Prostate gland (tissue), 2 donors: ENCODE measurements around the gene CIART. TPM values are rescaled to one million over a fixed set of nuclear protein-coding genes. Genes with fewer than 3 reads are reported as not detected.

ENCODE experiments used
- DNase-seq: peaks from one replicate; pipeline ENCODE4 v3.0.0-alpha.2; 2019; ENCODE audit warnings: low spot score
- H3K27ac ChIP-seq, 2 donors: fragments of 200-600 bp; sonication (generic); 2 replicates each; pipeline ENCODE4 v1.5.1; 2017 to 2019
- H3K27me3 ChIP-seq: fragments of 200-600 bp; sonication (generic); replicated peaks from 2 replicates; pipeline ENCODE4 v1.5.1; 2019; ENCODE audit not compliant: insufficient read depth
- H3K36me3 ChIP-seq, 2 donors: fragments of 200-600 bp; sonication (generic); 1 replicate in 1 of 2; 2 replicates in 1 of 2; pipeline versions ENCODE4 v1.5.1 to v1.8.1; 2017 to 2019
- H3K4me1 ChIP-seq: fragments of 200-600 bp; sonication (generic); replicated peaks from 2 replicates; pipeline ENCODE4 v1.5.1; 2019
- H3K4me3 ChIP-seq, 2 donors: fragments of 200-600 bp; sonication (generic); 2 replicates each; pipeline ENCODE4 v1.5.1; 2017 to 2019
- H3K9me3 ChIP-seq: fragments of 200-600 bp; sonication (generic); 2 replicates; pipeline ENCODE4 v1.5.1; 2017
- CTCF ChIP-seq, 4 experiments: fragments of 200-600 bp in 2 of 4; fragments of 450-650 bp in 2 of 4; sonication (generic) in 2 of 4; IDR thresholded peaks; 1 replicate in 3 of 4; 2 replicates in 1 of 4; pipeline ENCODE4 v1.5.1; 2016 to 2019; ENCODE audit warnings: antibody characterized with exemption in 4 of 4, mild to moderate bottlenecking in 2 of 4, moderate library complexity in 2 of 4
- POLR2A ChIP-seq: fragments of 450-650 bp; IDR thresholded peaks from one replicate; pipeline ENCODE4 v1.6.1; 2016; ENCODE audit warnings: antibody characterized with exemption, mild to moderate bottlenecking
- POLR2AphosphoS5 ChIP-seq: sonication (generic); formaldehyde crosslinking; IDR thresholded peaks from one replicate; pipeline ENCODE4 v1.6.1; 2017; ENCODE audit warnings: antibody characterized with exemption
- WGBS: methylation state at CpG from one replicate; pipeline ENCODE4 v1.1.5; 2018; 5-methylcytosine and 5-hydroxymethylcytosine counted together
- intact Hi-C: fragments of 100-400 bp; cut with DNase I; formaldehyde crosslinking; loops from one replicate; pipeline ENCODE4 v1.14.2; 2022
- total RNA-seq, 2 donors: library from RNA; depleted of rRNA; stranded (reverse); fragments of >200 nt; gene quantifications; one replicate each; pipeline ENCODE4 v1.1.0, GENCODE V29; 2016

The CIART gene
- total RNA-seq, 2 donors from 2014 or later, result 6.9 to 10.1 TPM

GRCh38 chr1:150280138-150280707 is 2.1 kb upstream of the CIART start:
- WGBS, result 78% methylated on average over 6 of the region's 6 CpGs
- TF ChIP-seq POLR2AphosphoS5, result no peak
- TF ChIP-seq CTCF (IDR thresholded peaks at IDR 0.05), result no peak
- no peak for TF ChIP-seq POLR2A
- DNase-seq, result no peak
- H3K36me3 ChIP-seq, result no peaks in the 10 kb centered on the region
- no peaks in the 10 kb centered on the region for H3K9me3 ChIP-seq
- H3K4me3 ChIP-seq, result no peak overlapping the region
- H3K4me1 ChIP-seq, result peaks cover 6% of the 10 kb centered on the region
- intact Hi-C loops, result loop anchor here (1.0 kb wide), 1 partner anchor 24 kb away; no protein-coding TSS in a partner anchor
- H3K27ac ChIP-seq, result peak overlapping the region; percentile 73 to 81
- H3K27me3 ChIP-seq, result no peaks in the 10 kb centered on the region

GRCh38 chr1:150281221-150281757 is 1.1 kb upstream of the CIART start:
- Histone ChIP-seq H3K27me3 (no peaks in the 10 kb centered on the region), H3K4me3 (peak overlapping the region; percentile 33 to 43), H3K4me1 (peaks cover 6% of the 10 kb centered on the region), H3K9me3 (no peaks in the 10 kb centered on the region), H3K36me3 (no peaks in the 10 kb centered on the region), H3K27ac (peak overlapping the region; percentile 73 to 81)
- TF ChIP-seq POLR2AphosphoS5 (no peak), CTCF (IDR thresholded peaks at IDR 0.05) (peak; percentile 42 to 73 (median 69))
- WGBS, result under 1% methylated on average over 15 of the region's 15 CpGs
- intact Hi-C loops, result no loop called here
- peak; percentile 67 for DNase-seq

- intact Hi-C loops, result no loop called here
- Histone ChIP-seq H3K4me1 (peaks cover 6% of the 10 kb centered on the region), H3K27me3 (no peaks in the 10 kb centered on the region), H3K27ac (peak overlapping the region; percentile 73 to 81), H3K4me3 (peak overlapping the region; percentile 33 to 43), H3K9me3 (no peaks in the 10 kb centered on the region), H3K36me3 (no peaks in the 10 kb centered on the region)
- DNase-seq, result peak; percentile 50
- 2% methylated on average over 21 of the region's 21 CpGs for WGBS
- TF ChIP-seq CTCF (IDR thresholded peaks at IDR 0.05), result no peak
- peak; percentile 4 for TF ChIP-seq POLR2AphosphoS5
- peak; percentile 9 for TF ChIP-seq POLR2A
Observed at GRCh38 chr1:150282558-150282958, 204 bp downstream of the CIART start.

- DNase-seq, result no peak
- no peaks in the 10 kb centered on the region for H3K9me3 ChIP-seq
- intact Hi-C loops, result no loop called here
- H3K4me3 ChIP-seq, result peak overlapping the region; percentile 33 to 43
- H3K27ac ChIP-seq, result peak overlapping the region; percentile 73 to 81
- TF ChIP-seq CTCF (IDR thresholded peaks at IDR 0.05) (no peak), POLR2AphosphoS5 (no peak), POLR2A (no peak)
- no peaks in the 10 kb centered on the region for H3K27me3 ChIP-seq
- H3K4me1 ChIP-seq, result peaks cover 6% of the 10 kb centered on the region
- H3K36me3 ChIP-seq, result no peaks in the 10 kb centered on the region
- WGBS, result 76% methylated on average over 12 of the region's 12 CpGs
Observed at GRCh38 chr1:150283260-150283659, 906 bp downstream of the CIART start.

- WGBS, result 88% methylated on average over 1 of the region's 1 CpG
- Histone ChIP-seq H3K4me3 (no peak overlapping the region), H3K36me3 (no peaks in the 10 kb centered on the region), H3K9me3 (no peaks in the 10 kb centered on the region), H3K4me1 (peaks cover 1% of the 10 kb centered on the region), H3K27ac (no peak overlapping the region), H3K27me3 (no peaks in the 10 kb centered on the region)
- intact Hi-C loops, result no loop called here
- no peak for DNase-seq
- TF ChIP-seq POLR2AphosphoS5, result no peak
- TF ChIP-seq POLR2A, result no peak
- TF ChIP-seq CTCF (IDR thresholded peaks at IDR 0.05), result no peak
Observed at GRCh38 chr1:150288382-150288781, 6.0 kb downstream of the CIART start.
